MM.1S (cell line): Measurements from ENCODE around the gene EMC6.

Experiments
- DNase-seq: peaks from one replicate; pipeline ENCODE4 v3.0.0-alpha.2; 2015
- H2AFZ ChIP-seq: fragments of 300-600 bp; sonication (generic); 2 replicates; pipeline ENCODE4 v1.6.0; 2016; ENCODE audit warnings: antibody characterized with exemption, low read length
- H3F3A ChIP-seq: fragments of 300-600 bp; sonication (generic); 2 replicates; pipeline ENCODE4 v1.6.1; 2016; ENCODE audit warnings: mild to moderate bottlenecking, antibody characterized with exemption, low read length, moderate library complexity, mixed read lengths; ENCODE audit not compliant: insufficient read depth
- H3K27ac ChIP-seq: fragments of 300-600 bp; sonication (generic); 2 replicates; pipeline ENCODE4 v1.5.1; 2016; ENCODE audit warnings: mild to moderate bottlenecking, low read length
- H3K27me3 ChIP-seq: fragments of 300-600 bp; sonication (generic); replicated peaks from 2 replicates; pipeline ENCODE4 v1.6.0; 2016; ENCODE audit warnings: low read length; ENCODE audit not compliant: insufficient read depth
- H3K36me3 ChIP-seq: fragments of 300-600 bp; sonication (generic); replicated peaks from 2 replicates; pipeline ENCODE4 v1.6.1; 2016; ENCODE audit warnings: mild to moderate bottlenecking, low read length, mixed read lengths; ENCODE audit not compliant: insufficient read depth
- H3K4me1 ChIP-seq: fragments of 300-600 bp; sonication (generic); 2 replicates; pipeline ENCODE4 v1.6.1; 2016; ENCODE audit warnings: low read length, mixed read lengths
- H3K4me2 ChIP-seq: fragments of 300-600 bp; sonication (generic); 2 replicates; pipeline ENCODE4 v1.6.0; 2016; ENCODE audit warnings: low read depth, low read length
- H3K4me3 ChIP-seq: fragments of 300-600 bp; sonication (generic); 2 replicates; pipeline ENCODE4 v1.5.1; 2016; ENCODE audit warnings: low read length, mixed read lengths
- H3K79me2 ChIP-seq: fragments of 300-600 bp; sonication (generic); 2 replicates; pipeline ENCODE4 v1.6.1; 2016; ENCODE audit warnings: mixed run types, low read length, mixed read lengths
- H3K9ac ChIP-seq: fragments of 300-600 bp; sonication (generic); 2 replicates; pipeline ENCODE4 v1.6.1; 2016; ENCODE audit warnings: low read length, mixed read lengths
- H3K9me2 ChIP-seq: fragments of 300-600 bp; sonication (generic); replicated peaks from 2 replicates; pipeline ENCODE4 v1.6.1; 2016; ENCODE audit warnings: mild to moderate bottlenecking, low read length, mixed read lengths; ENCODE audit not compliant: insufficient read depth
- H3K9me3 ChIP-seq: fragments of 300-600 bp; sonication (generic); replicated peaks from 2 replicates; pipeline ENCODE4 v1.6.1; 2016; ENCODE audit warnings: mild to moderate bottlenecking, low read length, mixed read lengths; ENCODE audit not compliant: insufficient read depth
- H4K20me1 ChIP-seq: fragments of 300-600 bp; sonication (generic); 2 replicates; pipeline ENCODE4 v1.6.1; 2016; ENCODE audit warnings: mild to moderate bottlenecking, low read length, moderate library complexity, mixed read lengths; ENCODE audit not compliant: insufficient read depth
- EZH2 ChIP-seq: fragments of 300-600 bp; sonication (generic); optimal IDR thresholded peaks from 2 replicates; pipeline ENCODE3; 2017; ENCODE audit warnings: low read depth, mild to moderate bottlenecking, antibody characterized with exemption, low read length, mixed read lengths
- EZH2phosphoT487 ChIP-seq: fragments of 300-600 bp; sonication (generic); IDR thresholded peaks from 2 replicates; pipeline ENCODE4 v1.6.1; 2018; ENCODE audit warnings: antibody characterized with exemption, low read length
- TF ChIP-seq, protein P1 (sequence below): fragments of 300-600 bp; sonication (generic); IDR thresholded peaks from 2 replicates; pipeline ENCODE4 v1.5.1; 2016; ENCODE audit warnings: antibody characterized with exemption, low read length, mixed read lengths

Gene EMC6

DNA sequence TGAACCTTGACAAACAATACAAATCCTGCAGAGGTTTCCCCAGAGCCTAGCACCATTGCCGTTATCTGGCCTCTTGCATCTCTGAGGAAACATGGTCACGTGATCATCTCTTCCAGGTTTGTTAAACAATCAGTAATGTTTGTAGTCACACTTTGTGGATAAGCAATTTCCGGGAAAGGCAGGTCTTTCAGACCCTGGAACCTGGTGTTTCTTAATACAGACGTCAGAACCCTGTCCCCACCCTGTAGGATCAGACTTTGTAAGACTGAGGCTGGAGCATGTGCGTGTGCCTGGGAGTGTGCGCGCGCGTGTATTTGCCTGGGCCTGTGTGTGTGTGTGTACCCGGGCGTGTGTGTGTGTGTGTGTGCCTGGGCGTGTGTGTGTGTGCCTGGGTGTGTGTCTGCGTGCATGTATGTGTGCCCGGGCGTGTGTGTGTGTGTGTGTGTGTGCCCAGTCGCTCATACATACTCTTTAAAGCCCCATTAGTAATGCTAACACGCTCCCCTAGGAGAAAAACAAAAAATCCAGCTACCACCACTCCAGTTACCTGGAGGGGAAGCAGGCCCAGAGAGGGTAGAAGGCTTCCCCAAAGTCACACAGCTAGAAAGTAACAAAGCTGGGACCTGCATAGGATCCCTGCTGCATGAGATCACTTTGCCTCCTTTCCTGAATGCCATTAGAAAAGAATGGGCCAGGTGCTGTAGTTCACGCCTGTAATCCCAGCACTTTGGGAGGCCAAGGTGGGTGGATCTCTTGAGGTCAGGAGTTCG is 26.7 kb upstream of the EMC6 start:
- H4K20me1 ChIP-seq, result no peaks in the 10 kb centered on the region
- H3K9me3 ChIP-seq, result no peaks in the 10 kb centered on the region
- TF ChIP-seq, protein P1, sequence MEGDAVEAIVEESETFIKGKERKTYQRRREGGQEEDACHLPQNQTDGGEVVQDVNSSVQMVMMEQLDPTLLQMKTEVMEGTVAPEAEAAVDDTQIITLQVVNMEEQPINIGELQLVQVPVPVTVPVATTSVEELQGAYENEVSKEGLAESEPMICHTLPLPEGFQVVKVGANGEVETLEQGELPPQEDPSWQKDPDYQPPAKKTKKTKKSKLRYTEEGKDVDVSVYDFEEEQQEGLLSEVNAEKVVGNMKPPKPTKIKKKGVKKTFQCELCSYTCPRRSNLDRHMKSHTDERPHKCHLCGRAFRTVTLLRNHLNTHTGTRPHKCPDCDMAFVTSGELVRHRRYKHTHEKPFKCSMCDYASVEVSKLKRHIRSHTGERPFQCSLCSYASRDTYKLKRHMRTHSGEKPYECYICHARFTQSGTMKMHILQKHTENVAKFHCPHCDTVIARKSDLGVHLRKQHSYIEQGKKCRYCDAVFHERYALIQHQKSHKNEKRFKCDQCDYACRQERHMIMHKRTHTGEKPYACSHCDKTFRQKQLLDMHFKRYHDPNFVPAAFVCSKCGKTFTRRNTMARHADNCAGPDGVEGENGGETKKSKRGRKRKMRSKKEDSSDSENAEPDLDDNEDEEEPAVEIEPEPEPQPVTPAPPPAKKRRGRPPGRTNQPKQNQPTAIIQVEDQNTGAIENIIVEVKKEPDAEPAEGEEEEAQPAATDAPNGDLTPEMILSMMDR, result no peak
- TF ChIP-seq EZH2phosphoT487 (no peak), EZH2 (no peak)
- peaks cover 4% of the 10 kb centered on the region; the same call in 1 of the 2 replicates for H3K4me1 ChIP-seq
- no peak for DNase-seq
- no peak overlapping the region for H3K27ac ChIP-seq
- H3K4me3 ChIP-seq, result no peak overlapping the region
- peaks cover 6% of the 10 kb centered on the region for H3F3A ChIP-seq
- no peaks in the 10 kb centered on the region for H3K27me3 ChIP-seq
- H3K79me2 ChIP-seq, result peaks cover 4% of the 10 kb centered on the region; the same call in 1 of the 2 replicates
- no peak overlapping the region for H3K4me2 ChIP-seq
- no peak overlapping the region for H3K9ac ChIP-seq
- no peaks in the 10 kb centered on the region for H3K36me3 ChIP-seq
- H3K9me2 ChIP-seq, result no peaks in the 10 kb centered on the region
- no peak overlapping the region for H2AFZ ChIP-seq

DNA sequence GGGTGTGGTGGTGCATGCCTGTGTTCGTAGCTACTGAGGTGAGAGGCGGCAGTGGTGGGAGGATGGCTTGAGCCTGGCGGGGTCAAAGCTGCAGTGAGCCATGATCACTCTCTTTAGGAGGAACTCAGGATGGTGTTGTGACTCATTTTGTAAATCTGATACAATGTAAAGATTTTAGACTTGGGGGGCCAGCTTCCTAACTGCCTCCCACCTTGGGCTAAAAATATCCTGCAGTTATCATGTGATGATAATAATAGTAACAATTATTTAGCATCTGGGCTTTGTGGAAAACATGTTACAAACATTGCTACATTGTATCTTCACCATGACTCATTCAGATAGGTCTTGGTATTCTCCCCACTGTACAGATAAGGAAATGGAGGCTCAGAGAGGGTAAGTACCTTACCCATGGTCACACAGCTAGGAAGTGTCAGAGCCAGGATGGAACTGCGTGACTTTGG is 24.7 kb upstream of the EMC6 start:
- no peaks in the 10 kb centered on the region for H3K79me2 ChIP-seq
- no peaks in the 10 kb centered on the region for H3K9me2 ChIP-seq
- H3K9ac ChIP-seq, result no peak overlapping the region
- H3K36me3 ChIP-seq, result no peaks in the 10 kb centered on the region
- no peak overlapping the region for H2AFZ ChIP-seq
- no peak overlapping the region for H3K27ac ChIP-seq
- peaks cover 4% of the 10 kb centered on the region; the same call in 1 of the 2 replicates for H3K4me1 ChIP-seq
- peaks cover 6% of the 10 kb centered on the region for H3F3A ChIP-seq
- H3K9me3 ChIP-seq, result no peaks in the 10 kb centered on the region
- H3K4me3 ChIP-seq, result no peak overlapping the region
- TF ChIP-seq EZH2 (no peak), EZH2phosphoT487 (no peak)
- TF ChIP-seq, protein P1, result no peak
- DNase-seq, result no peak
- H3K4me2 ChIP-seq, result no peak overlapping the region
- no peaks in the 10 kb centered on the region for H4K20me1 ChIP-seq
- H3K27me3 ChIP-seq, result no peaks in the 10 kb centered on the region

DNA sequence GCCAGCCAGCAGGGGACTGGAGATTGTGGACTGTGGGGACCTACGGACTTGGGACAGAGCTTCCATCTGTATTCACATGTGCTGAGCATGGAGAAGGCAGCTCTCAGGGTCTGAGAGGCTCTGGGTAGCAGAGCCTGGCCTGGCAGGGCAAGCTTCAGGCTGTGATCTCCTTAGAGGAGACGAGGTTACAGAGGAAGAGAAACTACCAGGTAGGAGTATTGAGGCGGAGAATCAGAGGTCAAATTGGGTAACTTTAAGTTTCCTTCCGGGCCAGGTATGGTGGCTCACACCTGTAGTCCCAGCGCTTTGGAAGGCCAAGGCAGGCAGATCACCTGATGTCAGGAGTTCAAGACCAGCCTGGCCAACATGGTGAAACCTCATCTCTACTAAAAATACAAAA is 23.3 kb upstream of the EMC6 start:
- H3K36me3 ChIP-seq, result no peaks in the 10 kb centered on the region
- no peaks in the 10 kb centered on the region for H3K4me1 ChIP-seq
- H3K79me2 ChIP-seq, result no peaks in the 10 kb centered on the region
- H3K9ac ChIP-seq, result no peak overlapping the region
- no peaks in the 10 kb centered on the region for H3K9me2 ChIP-seq
- H3K4me2 ChIP-seq, result no peak overlapping the region
- H3K4me3 ChIP-seq, result no peak overlapping the region
- no peak overlapping the region for H2AFZ ChIP-seq
- DNase-seq, result no peak
- H4K20me1 ChIP-seq, result no peaks in the 10 kb centered on the region
- H3K27ac ChIP-seq, result no peak overlapping the region
- TF ChIP-seq, protein P1, result no peak
- no peak for TF ChIP-seq EZH2
- TF ChIP-seq EZH2phosphoT487, result no peak
- H3F3A ChIP-seq, result no peaks in the 10 kb centered on the region; the same call in 1 of the 2 replicates
- no peaks in the 10 kb centered on the region for H3K27me3 ChIP-seq
- no peaks in the 10 kb centered on the region for H3K9me3 ChIP-seq
